ENCODE data around the gene SLC8A3. TPM values are rescaled to one million over a fixed set of nuclear protein-coding genes. Genes with fewer than 3 reads are reported as not detected.
A peak's percentile ranks its signal among the peaks of the same experiment; 100 is the strongest.
"Not testable (repeated sequence)": the region's sequence is repeated elsewhere in the genome, so short reads cannot be mapped to it uniquely, and the experiment has no call there.

SLC8A3 gene
- not detected for polyA plus RNA-seq

- H3K36me3 Mint-ChIP-seq, result peaks cover 2% of the 10 kb centered on the region
- peak within 1 kb of the TSS; percentile 86 to 96 (median 91) for H3K4me3 Mint-ChIP-seq
- peaks cover 36% of the 10 kb centered on the region for H3K27me3 Mint-ChIP-seq
- H3K27ac Mint-ChIP-seq, result no peak within 1 kb of the TSS
- peaks cover 0 to 21% (median 21%) of the 10 kb centered on the region in 3 donors for H3K4me1 Mint-ChIP-seq
- H3K9me3 Mint-ChIP-seq, result no peaks in the 10 kb centered on the region
Measured at GRCh38 chr14:70188659-70189455, at the start of gene SLC8A3. SLC8A3 (minus strand) TSS chr14:70188951; CDS start chr14:70168422, 20,529 bp downstream.

- H3K27me3 Mint-ChIP-seq, result peaks cover 10% of the 10 kb centered on the region
- H3K36me3 Mint-ChIP-seq, result no peaks in the 10 kb centered on the region
- peaks cover 18 to 29% (median 18%) of the 10 kb centered on the region in 3 donors for H3K4me1 Mint-ChIP-seq
- peaks cover 4% of the 10 kb centered on the region in 3 donors for H3K9me3 Mint-ChIP-seq
- H3K4me3 Mint-ChIP-seq, result peak overlapping the region in 1 of 4 donors; percentile 25
- H3K27ac Mint-ChIP-seq, result peak overlapping the region in 1 of 3 donors; percentile 2
Measured at GRCh38 chr14:70237710-70238109, 49.0 kb upstream of the SLC8A3 start.

- peaks cover 21 to 29% (median 21%) of the 10 kb centered on the region in 3 donors for H3K4me1 Mint-ChIP-seq
- H3K27ac Mint-ChIP-seq, result no peak overlapping the region
- peaks cover 6% of the 10 kb centered on the region for H3K27me3 Mint-ChIP-seq
- no peaks in the 10 kb centered on the region for H3K9me3 Mint-ChIP-seq
- H3K36me3 Mint-ChIP-seq, result no peaks in the 10 kb centered on the region
- H3K4me3 Mint-ChIP-seq, result peak overlapping the region in 1 of 4 donors; percentile 9
Measured at GRCh38 chr14:70234066-70234950, 45.6 kb upstream of the SLC8A3 start.

GRCh38 chr14:70231756-70232544 is 43.2 kb upstream of the SLC8A3 start:
- not testable (repeated sequence) for H3K27me3 Mint-ChIP-seq, H3K9me3 Mint-ChIP-seq, H3K36me3 Mint-ChIP-seq
- H3K4me3 Mint-ChIP-seq, result peak overlapping the region in 1 of 4 donors; percentile 56
- peak overlapping the region; percentile 0 to 15 (median 0) for H3K27ac Mint-ChIP-seq
- peaks cover 16 to 30% (median 21%) of the 10 kb centered on the region in 3 donors for H3K4me1 Mint-ChIP-seq

- not testable (repeated sequence) for H3K27me3 Mint-ChIP-seq, H3K36me3 Mint-ChIP-seq, H3K9me3 Mint-ChIP-seq, H3K27ac Mint-ChIP-seq
- Mint-ChIP-seq H3K4me1 (peaks cover 16 to 26% (median 21%) of the 10 kb centered on the region in 3 donors), H3K4me3 (peak overlapping the region in 1 of 4 donors; percentile 25)
Measured at GRCh38 chr14:70229877-70230640, 41.3 kb upstream of the SLC8A3 start.

GRCh38 chr14:70213721-70214282 is 25.1 kb upstream of the SLC8A3 start:
- Mint-ChIP-seq H3K4me1 (no peaks in the 10 kb centered on the region), H3K27me3 (peaks cover 12% of the 10 kb centered on the region), H3K4me3 (no peak overlapping the region), H3K9me3 (peaks cover 0 to 1% (median 0%) of the 10 kb centered on the region in 3 donors), H3K27ac (no peak overlapping the region), H3K36me3 (no peaks in the 10 kb centered on the region)

GRCh38 chr14:70212752-70213151 is 24.0 kb upstream of the SLC8A3 start:
- no peak overlapping the region for H3K27ac Mint-ChIP-seq
- no peak overlapping the region for H3K4me3 Mint-ChIP-seq
- peaks cover 11% of the 10 kb centered on the region for H3K27me3 Mint-ChIP-seq
- peaks cover 0 to 1% (median 0%) of the 10 kb centered on the region in 3 donors for H3K9me3 Mint-ChIP-seq
- no peaks in the 10 kb centered on the region for H3K36me3 Mint-ChIP-seq
- H3K4me1 Mint-ChIP-seq, result no peaks in the 10 kb centered on the region

- Mint-ChIP-seq H3K9me3 (no peaks in the 10 kb centered on the region), H3K36me3 (no peaks in the 10 kb centered on the region), H3K4me1 (no peaks in the 10 kb centered on the region), H3K4me3 (no peak overlapping the region), H3K27me3 (peaks cover 15% of the 10 kb centered on the region), H3K27ac (peak overlapping the region in 1 of 3 donors; percentile 10)
Measured at GRCh38 chr14:70208380-70208779, 19.6 kb upstream of the SLC8A3 start.

GRCh38 chr14:70203686-70204085 is 14.9 kb upstream of the SLC8A3 start:
- no peaks in the 10 kb centered on the region for H3K9me3 Mint-ChIP-seq
- no peaks in the 10 kb centered on the region for H3K36me3 Mint-ChIP-seq
- H3K4me1 Mint-ChIP-seq, result no peaks in the 10 kb centered on the region
- H3K27me3 Mint-ChIP-seq, result peaks cover 11% of the 10 kb centered on the region
- no peak overlapping the region for H3K4me3 Mint-ChIP-seq
- H3K27ac Mint-ChIP-seq, result no peak overlapping the region

- Mint-ChIP-seq H3K27me3 (peaks cover 11% of the 10 kb centered on the region), H3K9me3 (no peaks in the 10 kb centered on the region), H3K4me3 (no peak overlapping the region), H3K36me3 (no peaks in the 10 kb centered on the region), H3K27ac (no peak overlapping the region), H3K4me1 (no peaks in the 10 kb centered on the region)
Measured at GRCh38 chr14:70201994-70202393, 13.2 kb upstream of the SLC8A3 start.

- peak overlapping the region in 1 of 4 donors; percentile 69 for H3K4me3 Mint-ChIP-seq
- H3K9me3 Mint-ChIP-seq, result peaks cover 0 to 11% (median 3%) of the 10 kb centered on the region in 3 donors
- peaks cover 3% of the 10 kb centered on the region for H3K36me3 Mint-ChIP-seq
- no peak overlapping the region for H3K27ac Mint-ChIP-seq
- peaks cover 0 to 8% (median 6%) of the 10 kb centered on the region in 3 donors for H3K4me1 Mint-ChIP-seq
- H3K27me3 Mint-ChIP-seq, result peaks cover 31% of the 10 kb centered on the region
Measured at GRCh38 chr14:70193396-70193795, 4.6 kb upstream of the SLC8A3 start.

- no peak overlapping the region for H3K4me3 Mint-ChIP-seq
- H3K27ac Mint-ChIP-seq, result no peak overlapping the region
- H3K36me3 Mint-ChIP-seq, result peaks cover 3% of the 10 kb centered on the region
- peaks cover 33% of the 10 kb centered on the region for H3K27me3 Mint-ChIP-seq
- peaks cover 0 to 11% (median 3%) of the 10 kb centered on the region in 3 donors for H3K9me3 Mint-ChIP-seq
- H3K4me1 Mint-ChIP-seq, result peaks cover 0 to 10% (median 8%) of the 10 kb centered on the region in 3 donors
Measured at GRCh38 chr14:70192915-70193314, 4.2 kb upstream of the SLC8A3 start.

- Mint-ChIP-seq H3K27ac (no peak overlapping the region), H3K27me3 (peaks cover 41% of the 10 kb centered on the region), H3K4me1 (peaks cover 0 to 21% (median 21%) of the 10 kb centered on the region in 3 donors), H3K4me3 (peak overlapping the region in 2 of 4 donors; percentile 74 to 77), H3K9me3 (peaks cover 0 to 8% (median 3%) of the 10 kb centered on the region in 3 donors), H3K36me3 (peaks cover 2% of the 10 kb centered on the region)
Measured at GRCh38 chr14:70190156-70190555, 1.4 kb upstream of the SLC8A3 start.
